GM12891 (cell line): ENCODE data around the gene S100A12.

Experiments
- PAX5 ChIP-seq: IDR thresholded peaks from 2 replicates; pipeline ENCODE4 v1.6.1; 2011; ENCODE audit warnings: low read length, moderate library complexity, mild to moderate bottlenecking; ENCODE audit not compliant: insufficient read depth, severe bottlenecking
- POLR2A ChIP-seq: IDR thresholded peaks from 2 replicates; pipeline ENCODE4 v1.6.1; 2011; ENCODE audit warnings: low read depth, low read length, control low read depth
- POLR2AphosphoS5 ChIP-seq: IDR thresholded peaks from 2 replicates; pipeline ENCODE4 v1.6.1; 2011; ENCODE audit warnings: low read depth, low read length, control low read depth
- POU2F2 ChIP-seq: IDR thresholded peaks from 2 replicates; pipeline ENCODE4 v1.6.1; 2011; ENCODE audit warnings: low read depth, mild to moderate bottlenecking, control low read depth, low read length, moderate library complexity
- TAF1 ChIP-seq: IDR thresholded peaks from 2 replicates; pipeline ENCODE4 v1.6.1; 2011; ENCODE audit warnings: low read depth, low read length, control low read depth

- TF ChIP-seq POLR2A (no peak), POU2F2 (no peak), POLR2AphosphoS5 (no peak), PAX5 (no peak), TAF1 (no peak)
Measured at GRCh38 chr1:153354515-153355193, 20.8 kb downstream of the S100A12 start.
